NCI-H2171 treated with DMSO at 0.1 percent for 48 hours (cell line): ENCODE measurements around the gene FSTL4.

ENCODE experiments used
- DNase-seq: peaks from one replicate; lab custom pipeline; 2025; lab: John Stamatoyannopoulos, UW

The FSTL4 gene

GRCh38 chr5:133170756-133171387, 441.5 kb downstream of the FSTL4 start:
- peak; percentile 16 for DNase-seq

GRCh38 chr5:133164759-133165158, 447.6 kb downstream of the FSTL4 start:
- no peak for DNase-seq

DNA sequence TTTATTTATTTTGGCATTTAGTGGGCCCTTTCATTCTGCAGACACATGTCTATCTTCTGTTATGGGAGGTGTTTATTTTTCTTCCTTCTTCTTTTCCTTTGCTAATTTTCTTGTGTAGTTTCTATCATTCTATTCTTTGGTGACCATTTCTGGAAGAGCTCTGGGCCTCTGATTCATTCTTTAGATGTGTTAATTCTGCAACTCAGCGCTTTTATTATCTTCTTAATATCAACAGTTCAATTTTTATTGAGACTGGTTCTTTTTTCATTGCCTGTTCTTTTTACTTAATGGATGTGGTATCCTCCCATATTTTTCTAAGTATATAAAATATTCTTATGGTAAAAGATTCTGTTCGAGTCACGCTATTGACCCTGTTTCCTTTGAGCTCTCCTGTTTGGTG, 448.5 kb downstream of the FSTL4 start:
- no peak for DNase-seq

DNA sequence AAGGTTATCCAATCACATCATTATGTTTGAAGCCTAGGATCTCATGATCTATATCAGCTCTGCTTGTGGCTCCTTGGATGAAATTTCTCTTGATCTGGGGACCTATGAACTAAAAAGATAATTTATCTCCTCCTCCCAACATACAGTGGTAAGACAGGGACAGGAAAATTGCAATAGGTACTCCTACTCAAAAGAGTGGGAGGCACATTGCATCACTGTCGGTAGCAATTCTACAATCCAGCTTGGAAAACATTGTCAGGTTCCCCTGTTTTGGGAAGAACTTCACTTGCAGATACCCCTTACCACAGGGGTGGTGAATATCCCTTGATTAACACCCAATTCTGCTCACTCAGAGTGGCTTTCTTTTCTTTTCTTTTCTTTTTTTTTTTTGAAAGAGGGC, 452.8 kb downstream of the FSTL4 start:
- no peak for DNase-seq

DNA sequence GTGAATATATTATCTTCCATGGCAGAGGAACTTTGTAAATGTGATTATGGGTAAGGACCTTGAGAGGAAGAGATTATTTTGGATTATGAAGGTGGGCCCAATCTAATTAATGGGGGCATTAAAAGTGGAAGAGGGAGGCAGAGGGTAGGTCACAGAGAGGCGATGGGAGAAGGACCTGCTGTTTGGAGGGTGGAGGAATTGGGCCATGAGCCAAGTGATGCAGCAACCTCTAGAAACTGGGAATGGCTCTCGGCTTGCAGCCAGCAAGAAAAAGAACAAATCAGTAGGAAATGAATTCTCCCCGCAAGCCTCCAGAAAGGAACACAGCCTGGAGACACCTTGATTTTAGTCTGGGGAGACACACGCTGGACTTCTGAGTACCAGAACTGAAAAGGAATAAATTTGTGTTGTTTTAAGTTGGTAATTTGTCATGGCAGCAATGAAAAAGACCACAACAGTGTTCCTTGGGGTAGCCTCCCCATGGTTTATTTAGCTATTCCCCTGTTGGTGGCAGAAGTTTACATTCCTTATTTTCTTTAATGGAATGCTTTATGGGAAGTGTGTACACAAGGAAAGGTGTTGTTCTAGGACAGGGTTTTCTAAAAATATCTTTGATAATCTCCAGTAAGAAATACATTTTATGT, 456.9 kb downstream of the FSTL4 start:
- peak; percentile 2 for DNase-seq

GRCh38 chr5:133154274-133155075, 457.9 kb downstream of the FSTL4 start:
- no peak for DNase-seq

DNA sequence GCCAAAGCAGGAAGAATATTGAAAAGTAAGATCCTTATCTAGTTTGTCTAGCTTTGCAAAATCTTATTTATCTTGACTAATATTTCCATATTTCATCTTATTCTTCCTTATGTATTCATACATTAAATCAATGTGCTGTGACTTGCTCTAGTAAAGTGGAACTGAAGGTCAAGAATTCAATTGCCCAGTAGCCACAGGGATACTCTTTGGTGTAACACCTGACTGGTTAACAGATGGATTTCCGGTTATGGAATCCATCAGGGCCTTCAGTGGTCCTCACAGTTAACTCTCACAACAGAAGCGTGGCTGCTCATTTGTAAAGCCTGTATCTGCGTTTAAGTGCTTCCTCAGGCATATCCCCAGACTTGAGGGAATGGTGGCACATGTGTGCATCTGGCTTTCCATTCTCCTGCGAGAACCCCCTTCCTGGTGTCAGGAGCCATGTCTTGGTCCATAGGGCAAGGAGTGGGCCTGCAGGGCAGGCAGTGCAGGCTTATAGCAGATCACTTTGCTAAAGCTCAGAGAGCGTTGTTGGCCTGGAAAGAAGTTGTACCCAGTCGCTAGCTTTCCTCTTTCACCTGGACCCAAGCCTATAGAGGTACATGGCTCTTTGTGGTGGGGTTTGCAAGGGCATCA, 461.3 kb downstream of the FSTL4 start:
- DNase-seq = no peak

DNA sequence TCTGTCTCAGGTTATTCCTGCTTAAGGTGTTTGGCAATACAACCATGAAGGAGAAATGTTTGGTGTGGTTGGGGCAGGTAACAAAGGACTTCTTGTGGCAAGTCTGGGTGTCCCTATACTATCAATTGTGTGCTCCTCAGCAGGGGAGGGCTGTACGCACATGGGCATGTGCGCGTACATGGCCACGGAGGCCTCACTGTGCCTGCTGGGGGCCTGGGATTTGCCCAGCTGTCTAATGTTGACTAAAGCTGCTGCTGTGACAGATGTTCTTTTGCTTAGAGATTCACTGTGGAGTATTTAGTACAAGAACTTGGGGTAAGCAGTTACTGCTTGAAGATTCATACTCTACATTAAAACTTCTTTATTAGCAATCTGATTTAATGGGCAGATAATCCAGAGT, 463.0 kb downstream of the FSTL4 start:
- DNase-seq = peak; percentile 63

GRCh38 chr5:133147815-133148567, 464.4 kb downstream of the FSTL4 start:
- no peak for DNase-seq

DNA sequence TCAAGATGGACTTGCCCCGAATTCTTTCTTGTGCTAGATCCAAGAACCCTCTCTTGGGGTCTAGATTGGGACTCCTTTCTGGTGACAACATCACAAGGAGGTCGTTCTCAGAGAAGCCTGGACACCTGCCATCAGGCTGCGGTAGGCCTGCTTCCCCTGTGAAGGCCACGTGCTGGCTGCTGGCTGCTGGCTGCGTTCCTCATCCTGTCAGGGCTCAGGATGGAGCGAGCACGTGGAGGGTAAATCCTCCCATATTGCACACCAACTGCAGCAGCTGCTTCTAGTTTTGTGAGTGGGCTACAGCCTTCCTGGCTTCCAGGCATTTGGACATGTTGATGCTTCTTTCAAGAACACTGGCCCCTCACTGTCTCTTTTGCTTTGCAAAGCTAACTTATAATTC, 464.9 kb downstream of the FSTL4 start:
- no peak for DNase-seq
